ENCODE results near the gene VAPB.

DNA sequence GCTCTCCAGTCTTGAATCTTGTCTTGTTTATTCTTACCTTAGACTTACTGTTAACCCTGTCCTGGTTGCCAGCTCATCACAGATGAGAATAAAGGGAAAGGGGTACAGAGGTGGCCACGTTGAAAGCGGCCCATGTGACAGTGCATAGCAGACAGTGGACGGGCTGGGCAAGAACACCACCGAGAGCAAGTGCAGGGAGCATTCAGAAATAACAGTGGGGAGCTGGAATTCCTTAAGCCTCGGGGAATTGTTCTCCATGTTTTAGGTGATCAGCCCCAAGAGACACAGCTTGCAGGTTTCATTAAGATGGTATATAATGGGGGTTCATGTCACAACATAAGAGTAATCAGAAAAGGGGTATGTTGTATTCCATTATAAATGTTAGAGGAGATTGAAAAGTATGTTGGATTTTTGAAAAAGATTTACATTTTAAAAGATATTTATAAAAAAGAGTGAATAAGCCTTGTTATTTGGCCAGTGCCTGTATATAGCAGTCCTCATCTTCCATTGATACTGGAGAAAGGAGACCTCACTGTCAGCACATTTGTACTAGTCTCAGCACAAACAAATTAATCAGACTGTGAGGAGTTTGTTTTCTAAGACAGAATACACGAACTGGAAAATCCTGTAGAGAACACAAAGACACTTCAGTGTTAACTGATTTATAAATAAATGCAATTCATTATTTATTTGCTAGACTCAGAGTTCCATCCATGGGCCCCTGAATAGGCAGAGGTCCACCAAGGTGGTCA, 35.4 kb downstream of the VAPB start:
- TF ChIP-seq, protein P1, sequence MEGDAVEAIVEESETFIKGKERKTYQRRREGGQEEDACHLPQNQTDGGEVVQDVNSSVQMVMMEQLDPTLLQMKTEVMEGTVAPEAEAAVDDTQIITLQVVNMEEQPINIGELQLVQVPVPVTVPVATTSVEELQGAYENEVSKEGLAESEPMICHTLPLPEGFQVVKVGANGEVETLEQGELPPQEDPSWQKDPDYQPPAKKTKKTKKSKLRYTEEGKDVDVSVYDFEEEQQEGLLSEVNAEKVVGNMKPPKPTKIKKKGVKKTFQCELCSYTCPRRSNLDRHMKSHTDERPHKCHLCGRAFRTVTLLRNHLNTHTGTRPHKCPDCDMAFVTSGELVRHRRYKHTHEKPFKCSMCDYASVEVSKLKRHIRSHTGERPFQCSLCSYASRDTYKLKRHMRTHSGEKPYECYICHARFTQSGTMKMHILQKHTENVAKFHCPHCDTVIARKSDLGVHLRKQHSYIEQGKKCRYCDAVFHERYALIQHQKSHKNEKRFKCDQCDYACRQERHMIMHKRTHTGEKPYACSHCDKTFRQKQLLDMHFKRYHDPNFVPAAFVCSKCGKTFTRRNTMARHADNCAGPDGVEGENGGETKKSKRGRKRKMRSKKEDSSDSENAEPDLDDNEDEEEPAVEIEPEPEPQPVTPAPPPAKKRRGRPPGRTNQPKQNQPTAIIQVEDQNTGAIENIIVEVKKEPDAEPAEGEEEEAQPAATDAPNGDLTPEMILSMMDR (IDR thresholded peaks at IDR 0.05) = no peak
- no peak for TF ChIP-seq POLR2A (IDR thresholded peaks at IDR 0.05)
